ENCODE measurements around the gene MFSD12.

Gene MFSD12

GRCh38 chr19:3550947-3551791, 6.2 kb downstream of the MFSD12 start:
- Histone ChIP-seq H3K23ac (ENCODE audit: low read length in 2 of 2) (no peak overlapping the region), H4K91ac (ENCODE audit: low read length) (no peak overlapping the region), H3K4me3 (ENCODE audit: insufficient read depth in 1 of 2, low read depth in 1 of 2, low read length in 2 of 2) (no peak overlapping the region), H3K14ac (ENCODE audit: low read length in 2 of 2) (no peak overlapping the region), H3K18ac (ENCODE audit: low read depth in 1 of 2, low read length in 2 of 2) (no peak overlapping the region), H2BK15ac (ENCODE audit: low read depth, poor library complexity, severe bottlenecking) (no peak overlapping the region), H3K9ac (ENCODE audit: low read length) (no peak overlapping the region), H3K4ac (ENCODE audit: low read depth in 1 of 2, low read length in 2 of 2) (no peak overlapping the region), H3K4me2 (ENCODE audit: low read length, poor library complexity, severe bottlenecking) (no peak overlapping the region), H3K4me1 (ENCODE audit: control insufficient read depth, insufficient read depth, low read depth, low read length) (peaks cover 45% of the 10 kb centered on the region), H3K9me3 (ENCODE audit: control insufficient read depth, low read length) (no peaks in the 10 kb centered on the region), H2BK5ac (ENCODE audit: low read depth, low read length, poor library complexity, severe bottlenecking) (no peak overlapping the region), H2BK120ac (ENCODE audit: low read depth, low read length) (no peak overlapping the region), H2AK5ac (ENCODE audit: low read length, severe bottlenecking) (peak overlapping the region; percentile 18), H4K8ac (ENCODE audit: low read length) (no peak overlapping the region), H3K79me1 (replicated peaks; ENCODE audit: low read length, poor library complexity, severe bottlenecking) (peaks cover 12% of the 10 kb centered on the region), H2AFZ (ENCODE audit: low read depth, low read length) (no peak overlapping the region), H2BK12ac (ENCODE audit: low read length in 2 of 2) (no peak overlapping the region), H3K36me3 (ENCODE audit: control insufficient read depth in 1 of 2, insufficient read depth in 2 of 2, low read depth in 1 of 2, low read length in 2 of 2) (peaks cover 17 to 57% of the 10 kb centered on the region in 2 experiments), H3K27me3 (ENCODE audit: control insufficient read depth in 1 of 2, insufficient read depth in 1 of 2, low read length in 2 of 2) (no peaks in the 10 kb centered on the region), H3K27ac (ENCODE audit: low read length, poor library complexity, severe bottlenecking) (no peak overlapping the region)
- WGBS = 94% methylated on average over 29 of the region's 34 CpGs
- no peak for DNase-seq

GRCh38 chr19:3549816-3550215, 7.6 kb downstream of the MFSD12 start:
- Histone ChIP-seq H2BK5ac (ENCODE audit: low read depth, low read length, poor library complexity, severe bottlenecking) (no peak overlapping the region), H2BK120ac (ENCODE audit: low read depth, low read length) (no peak overlapping the region), H3K36me3 (ENCODE audit: control insufficient read depth in 1 of 2, insufficient read depth in 2 of 2, low read depth in 1 of 2, low read length in 2 of 2) (peaks cover 27 to 65% of the 10 kb centered on the region in 2 experiments), H3K27ac (ENCODE audit: low read length, poor library complexity, severe bottlenecking) (no peak overlapping the region), H3K4me3 (ENCODE audit: insufficient read depth in 1 of 2, low read depth in 1 of 2, low read length in 2 of 2) (no peak overlapping the region), H2BK12ac (ENCODE audit: low read length in 2 of 2) (no peak overlapping the region), H3K4me2 (ENCODE audit: low read length, poor library complexity, severe bottlenecking) (no peak overlapping the region), H2BK15ac (ENCODE audit: low read depth, poor library complexity, severe bottlenecking) (no peak overlapping the region), H2AFZ (ENCODE audit: low read depth, low read length) (no peak overlapping the region), H3K18ac (ENCODE audit: low read depth in 1 of 2, low read length in 2 of 2) (no peak overlapping the region), H3K14ac (ENCODE audit: low read length in 2 of 2) (no peak overlapping the region), H3K4me1 (ENCODE audit: control insufficient read depth, insufficient read depth, low read depth, low read length) (peaks cover 36% of the 10 kb centered on the region), H2AK5ac (ENCODE audit: low read length, severe bottlenecking) (no peak overlapping the region), H3K27me3 (ENCODE audit: control insufficient read depth in 1 of 2, insufficient read depth in 1 of 2, low read length in 2 of 2) (no peaks in the 10 kb centered on the region), H3K9ac (ENCODE audit: low read length) (no peak overlapping the region), H3K79me1 (replicated peaks; ENCODE audit: low read length, poor library complexity, severe bottlenecking) (peaks cover 21% of the 10 kb centered on the region), H4K91ac (ENCODE audit: low read length) (no peak overlapping the region), H3K4ac (ENCODE audit: low read depth in 1 of 2, low read length in 2 of 2) (no peak overlapping the region), H3K23ac (ENCODE audit: low read length in 2 of 2) (no peak overlapping the region), H4K8ac (ENCODE audit: low read length) (no peak overlapping the region), H3K9me3 (ENCODE audit: control insufficient read depth, low read length) (no peaks in the 10 kb centered on the region)
- no peak for DNase-seq
- 95% methylated on average over 6 of the region's 10 CpGs for WGBS

GRCh38 chr19:3548606-3549005, 8.8 kb downstream of the MFSD12 start:
- no peak overlapping the region for H2BK5ac ChIP-seq (ENCODE audit: low read depth, low read length, poor library complexity, severe bottlenecking)
- no peak overlapping the region for H3K18ac ChIP-seq (ENCODE audit: low read depth in 1 of 2, low read length in 2 of 2)
- WGBS = 92% methylated on average over 14 of the region's 14 CpGs
- no peaks in the 10 kb centered on the region for H3K9me3 ChIP-seq (ENCODE audit: control insufficient read depth, low read length)
- no peak overlapping the region for H2AK5ac ChIP-seq (ENCODE audit: low read length, severe bottlenecking)
- peaks cover 27% of the 10 kb centered on the region for H3K4me1 ChIP-seq (ENCODE audit: control insufficient read depth, insufficient read depth, low read depth, low read length)
- DNase-seq = no peak
- peaks cover 27% of the 10 kb centered on the region for H3K79me1 ChIP-seq (replicated peaks; ENCODE audit: low read length, poor library complexity, severe bottlenecking)
- H3K4ac ChIP-seq (ENCODE audit: low read depth in 1 of 2, low read length in 2 of 2) = no peak overlapping the region
- no peak overlapping the region for H3K9ac ChIP-seq (ENCODE audit: low read length)
- no peak overlapping the region for H3K14ac ChIP-seq (ENCODE audit: low read length in 2 of 2)
- no peak overlapping the region for H3K23ac ChIP-seq (ENCODE audit: low read length in 2 of 2)
- H2AFZ ChIP-seq (ENCODE audit: low read depth, low read length) = no peak overlapping the region
- no peak overlapping the region for H4K8ac ChIP-seq (ENCODE audit: low read length)
- H2BK120ac ChIP-seq (ENCODE audit: low read depth, low read length) = no peak overlapping the region
- H2BK15ac ChIP-seq (ENCODE audit: low read depth, poor library complexity, severe bottlenecking) = no peak overlapping the region
- peaks cover 27 to 77% of the 10 kb centered on the region in 2 experiments for H3K36me3 ChIP-seq (ENCODE audit: control insufficient read depth in 1 of 2, insufficient read depth in 2 of 2, low read depth in 1 of 2, low read length in 2 of 2)
- H2BK12ac ChIP-seq (ENCODE audit: low read length in 2 of 2) = no peak overlapping the region
- H4K91ac ChIP-seq (ENCODE audit: low read length) = no peak overlapping the region
- no peak overlapping the region for H3K27ac ChIP-seq (ENCODE audit: low read length, poor library complexity, severe bottlenecking)
- no peak overlapping the region for H3K4me3 ChIP-seq (ENCODE audit: insufficient read depth in 1 of 2, low read depth in 1 of 2, low read length in 2 of 2)
- no peaks in the 10 kb centered on the region for H3K27me3 ChIP-seq (ENCODE audit: control insufficient read depth in 1 of 2, insufficient read depth in 1 of 2, low read length in 2 of 2)
- H3K4me2 ChIP-seq (ENCODE audit: low read length, poor library complexity, severe bottlenecking) = no peak overlapping the region

- no peak overlapping the region for H4K91ac ChIP-seq (ENCODE audit: low read length)
- H3K18ac ChIP-seq (ENCODE audit: low read depth in 1 of 2, low read length in 2 of 2) = no peak overlapping the region
- no peaks in the 10 kb centered on the region for H3K9me3 ChIP-seq (ENCODE audit: control insufficient read depth, low read length)
- H3K27ac ChIP-seq (ENCODE audit: low read length, poor library complexity, severe bottlenecking) = no peak overlapping the region
- no peak overlapping the region for H3K14ac ChIP-seq (ENCODE audit: low read length in 2 of 2)
- no peak overlapping the region for H2BK120ac ChIP-seq (ENCODE audit: low read depth, low read length)
- peaks cover 27 to 85% of the 10 kb centered on the region in 2 experiments for H3K36me3 ChIP-seq (ENCODE audit: control insufficient read depth in 1 of 2, insufficient read depth in 2 of 2, low read depth in 1 of 2, low read length in 2 of 2)
- no peak overlapping the region for H4K8ac ChIP-seq (ENCODE audit: low read length)
- H2BK12ac ChIP-seq (ENCODE audit: low read length in 2 of 2) = no peak overlapping the region
- 95% methylated on average over 36 of the region's 36 CpGs for WGBS
- no peak overlapping the region for H3K9ac ChIP-seq (ENCODE audit: low read length)
- H3K27me3 ChIP-seq (ENCODE audit: control insufficient read depth in 1 of 2, insufficient read depth in 1 of 2, low read length in 2 of 2) = no peaks in the 10 kb centered on the region
- H2AFZ ChIP-seq (ENCODE audit: low read depth, low read length) = no peak overlapping the region
- H3K79me1 ChIP-seq (replicated peaks; ENCODE audit: low read length, poor library complexity, severe bottlenecking) = peaks cover 27% of the 10 kb centered on the region
- H2BK15ac ChIP-seq (ENCODE audit: low read depth, poor library complexity, severe bottlenecking) = no peak overlapping the region
- H3K23ac ChIP-seq (ENCODE audit: low read length in 2 of 2) = no peak overlapping the region
- no peak overlapping the region for H3K4me2 ChIP-seq (ENCODE audit: low read length, poor library complexity, severe bottlenecking)
- H2AK5ac ChIP-seq (ENCODE audit: low read length, severe bottlenecking) = no peak overlapping the region
- peaks cover 22% of the 10 kb centered on the region for H3K4me1 ChIP-seq (ENCODE audit: control insufficient read depth, insufficient read depth, low read depth, low read length)
- no peak overlapping the region for H3K4me3 ChIP-seq (ENCODE audit: insufficient read depth in 1 of 2, low read depth in 1 of 2, low read length in 2 of 2)
- DNase-seq = no peak
- no peak overlapping the region for H3K4ac ChIP-seq (ENCODE audit: low read depth in 1 of 2, low read length in 2 of 2)
- H2BK5ac ChIP-seq (ENCODE audit: low read depth, low read length, poor library complexity, severe bottlenecking) = no peak overlapping the region
These were observed 9.6 kb downstream of the MFSD12 start for GRCh38 chr19:3547767-3548282.
